ENCODE results near the gene OR10G7. TPM values are rescaled to one million over a fixed set of nuclear protein-coding genes. Genes with fewer than 3 reads are reported as not detected.

Gene OR10G7
- total and polyA plus RNA-seq, 2 of the 13 experiments (the other 11 are each of a cell fraction or from before 2014, with no cell fraction given) = not detected

- H3K79me2 ChIP-seq (ENCODE audit: insufficient read depth, low read length) = no peaks in the 10 kb centered on the region
- no peaks in the 10 kb centered on the region for H4K20me1 ChIP-seq (ENCODE audit: insufficient read depth, low read length)
- no peaks in the 10 kb centered on the region for H3K4me1 ChIP-seq (ENCODE audit: insufficient read depth, low read length)
- H3K4me3 ChIP-seq (replicated peaks in 1 of 3; ENCODE audit: insufficient read depth in 1 of 3, low read depth in 2 of 3, low read length in 3 of 3) = no peak overlapping the region
- no peaks in the 10 kb centered on the region for H3K36me3 ChIP-seq (replicated peaks in 1 of 2; ENCODE audit: control insufficient read depth in 1 of 2, insufficient read depth in 2 of 2, low read length in 2 of 2)
- H3K9ac ChIP-seq (ENCODE audit: insufficient read depth, low read depth, low read length) = no peak overlapping the region
- no peak overlapping the region for H3K4me2 ChIP-seq (ENCODE audit: low read depth, low read length)
- intact Hi-C loops (cut with micrococcal nuclease; ENCODE audit: unreplicated experiment) (no loop called here), in situ Hi-C loops (cut with HindIII; ENCODE audit: extremely low pct_ligation_motif_present, low pct_unique_long_range_greater_than_20kb) (no loop called here)
- POLR2A ChIA-PET = no interaction called here
- no peak for FAIRE-seq
- CTCF ChIA-PET (ENCODE audit: low intra/inter-chr PET ratio, low total read pairs) = no interaction called here
- WGBS (ENCODE audit: low lambda C conversion rate) = 18% methylated on average over 4 of the region's 4 CpGs
- DNase-seq (ENCODE audit: low spot score) = no peak
- BruUV-seq (replicated peaks) = no TSS peak
- H3K9me3 ChIP-seq (ENCODE audit: low read length) = no peaks in the 10 kb centered on the region
- no peak for ATAC-seq
- no peaks in the 10 kb centered on the region for H3K27me3 ChIP-seq (ENCODE audit: control insufficient read depth in 1 of 2, insufficient read depth in 2 of 2, low read length in 2 of 2)
- TF ChIP-seq ZNF788 (CRISPR knock-in tag; IDR thresholded peaks at IDR 0.05; ENCODE audit: borderline replicate concordance) = no peak
- peak; percentile 88 for TF ChIP-seq ATF7 (IDR thresholded peaks at IDR 0.05)
- TF ChIP-seq ATF7 (CRISPR knock-in tag; IDR thresholded peaks at IDR 0.05) = no peak
- TF ChIP-seq CREB1 (IDR thresholded peaks at IDR 0.05) = peak; percentile 84
- no peak for TF ChIP-seq CREB1 (CRISPR knock-in tag; IDR thresholded peaks at IDR 0.05)
- H2AFZ ChIP-seq (ENCODE audit: low read length) = no peak overlapping the region
- no peak overlapping the region for H3K27ac ChIP-seq (ENCODE audit: extremely low read length, insufficient read depth, low read length)
Observed at GRCh38 chr11:124043420-124043819, 2.3 kb upstream of the OR10G7 start.

GRCh38 chr11:124039557-124039956 lies 1.6 kb downstream of the OR10G7 start:
- 21% methylated on average over 9 of the region's 9 CpGs for WGBS (ENCODE audit: low lambda C conversion rate)
- H3K36me3 ChIP-seq (replicated peaks in 1 of 2; ENCODE audit: control insufficient read depth in 1 of 2, insufficient read depth in 2 of 2, low read length in 2 of 2) = no peaks in the 10 kb centered on the region
- POLR2A ChIA-PET = no interaction called here
- TF ChIP-seq RBFOX2 (IDR thresholded peaks at IDR 0.05; ENCODE audit: low read depth, low read length) (no peak), IKZF1 (IDR thresholded peaks at IDR 0.05) (no peak), TBL1XR1 (IDR thresholded peaks at IDR 0.05; ENCODE audit: borderline replicate concordance, low read length, partially characterized antibody) (no peak), SALL1 (CRISPR knock-in tag; IDR thresholded peaks at IDR 0.05) (no peak), ZNF772 (CRISPR knock-in tag; IDR thresholded peaks at IDR 0.05) (no peak), ZNF280D (CRISPR knock-in tag; IDR thresholded peaks at IDR 0.05) (no peak)
- no peaks in the 10 kb centered on the region for H3K27me3 ChIP-seq (ENCODE audit: control insufficient read depth in 1 of 2, insufficient read depth in 2 of 2, low read length in 2 of 2)
- H3K4me3 ChIP-seq (replicated peaks in 1 of 3; ENCODE audit: insufficient read depth in 1 of 3, low read depth in 2 of 3, low read length in 3 of 3) = no peak overlapping the region
- no peak overlapping the region for H3K9ac ChIP-seq (ENCODE audit: insufficient read depth, low read depth, low read length)
- ATAC-seq (no peak), DNase-seq (ENCODE audit: low spot score) (no peak), FAIRE-seq (no peak)
- in situ Hi-C loops (cut with HindIII; ENCODE audit: extremely low pct_ligation_motif_present, low pct_unique_long_range_greater_than_20kb) = no loop called here
- H2AFZ ChIP-seq (ENCODE audit: low read length) = no peak overlapping the region
- no peaks in the 10 kb centered on the region for H4K20me1 ChIP-seq (ENCODE audit: insufficient read depth, low read length)
- H3K27ac ChIP-seq (ENCODE audit: extremely low read length, insufficient read depth, low read length) = no peak overlapping the region
- no peak overlapping the region for H3K4me2 ChIP-seq (ENCODE audit: low read depth, low read length)
- BruUV-seq (replicated peaks) = no TSS peak
- intact Hi-C loops (cut with micrococcal nuclease; ENCODE audit: unreplicated experiment) = no loop called here
- H3K9me3 ChIP-seq (ENCODE audit: low read length) = no peaks in the 10 kb centered on the region
- CTCF ChIA-PET (ENCODE audit: low intra/inter-chr PET ratio, low total read pairs) = no interaction called here
- H3K4me1 ChIP-seq (ENCODE audit: insufficient read depth, low read length) = no peaks in the 10 kb centered on the region
- no peaks in the 10 kb centered on the region for H3K79me2 ChIP-seq (ENCODE audit: insufficient read depth, low read length)
